SK-N-SH (cell line): ENCODE results near the gene STYXL1.

Experiments
- CHD2 ChIP-seq: fragments of 150-350 bp; IDR thresholded peaks from 2 replicates; pipeline ENCODE4 v1.6.1; 2018; ENCODE audit warnings: low read length; ENCODE audit not compliant: partially characterized antibody
- EP300 ChIP-seq, 2 experiments: IDR thresholded peaks; 2 replicates each; pipeline versions ENCODE4 v1.4.0 to v1.6.1; 2012; ENCODE audit warnings: borderline replicate concordance in 1 of 2, low read depth in 1 of 2, low read length in 1 of 2
- NRF1 ChIP-seq: IDR thresholded peaks from 2 replicates; pipeline ENCODE4 v1.6.1; 2012; ENCODE audit warnings: low read depth, mild to moderate bottlenecking, low read length
- PBX3 ChIP-seq: IDR thresholded peaks from 2 replicates; pipeline ENCODE4; 2012
- POLR2AphosphoS5 ChIP-seq: IDR thresholded peaks from 2 replicates; pipeline ENCODE4 v1.6.1; 2012; ENCODE audit warnings: low read depth, low read length
- RCOR1 ChIP-seq: fragments of 150-350 bp; IDR thresholded peaks from 2 replicates; pipeline ENCODE4 v1.6.1; 2017; ENCODE audit warnings: antibody characterized with exemption, low read length
- RFX5 ChIP-seq: IDR thresholded peaks from 2 replicates; pipeline ENCODE4 v1.6.1; 2012; ENCODE audit warnings: mild to moderate bottlenecking, improper control_type of control experiment, low read length
- SMC3 ChIP-seq: IDR thresholded peaks from 2 replicates; pipeline ENCODE4 v1.6.1; 2012; ENCODE audit warnings: low read depth, low read length, improper control_type of control experiment
- TAF1 ChIP-seq: IDR thresholded peaks from 2 replicates; pipeline ENCODE4 v1.6.1; 2012; ENCODE audit warnings: low read depth, mild to moderate bottlenecking, low read length, moderate library complexity, borderline replicate concordance
- YY1 ChIP-seq: IDR thresholded peaks from 2 replicates; pipeline ENCODE4 v1.4.0; 2012; ENCODE audit warnings: low read depth, mild to moderate bottlenecking
- TF ChIP-seq, protein P1 (sequence below): fragments of 200-600 bp; sonication (generic); IDR thresholded peaks from 2 replicates; pipeline ENCODE4 v1.6.1; 2017; ENCODE audit warnings: antibody characterized with exemption, mild to moderate bottlenecking, moderate library complexity

DNA sequence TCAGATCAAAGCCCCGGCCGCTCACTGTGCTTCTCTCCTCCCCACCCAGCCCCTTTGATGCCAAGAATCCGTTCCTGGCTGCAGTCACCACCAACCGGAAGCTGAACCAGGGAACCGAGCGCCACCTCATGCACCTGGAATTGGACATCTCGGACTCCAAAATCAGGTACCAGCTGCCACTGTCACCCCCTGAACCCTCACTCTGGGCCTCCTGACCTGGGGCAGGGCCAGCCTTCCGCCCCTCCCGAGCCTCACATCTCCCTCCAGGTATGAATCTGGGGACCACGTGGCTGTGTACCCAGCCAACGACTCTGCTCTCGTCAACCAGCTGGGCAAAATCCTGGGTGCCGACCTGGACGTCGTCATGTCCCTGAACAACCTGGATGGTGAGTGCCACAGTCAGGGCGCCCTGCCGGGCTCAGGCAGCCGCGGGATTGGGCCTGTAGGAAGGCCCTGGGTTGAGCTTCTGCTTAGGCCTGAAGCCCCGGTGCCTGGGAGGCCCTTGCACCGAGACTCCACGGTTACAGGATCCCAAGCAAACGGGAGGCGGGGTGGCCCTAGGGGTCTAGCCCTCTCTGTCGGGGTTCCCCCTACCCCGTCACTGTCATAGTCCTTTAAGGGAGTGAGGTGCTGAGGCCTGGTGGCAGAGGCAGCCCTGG is 64.2 kb downstream of the STYXL1 start:
- TF ChIP-seq, protein P1, sequence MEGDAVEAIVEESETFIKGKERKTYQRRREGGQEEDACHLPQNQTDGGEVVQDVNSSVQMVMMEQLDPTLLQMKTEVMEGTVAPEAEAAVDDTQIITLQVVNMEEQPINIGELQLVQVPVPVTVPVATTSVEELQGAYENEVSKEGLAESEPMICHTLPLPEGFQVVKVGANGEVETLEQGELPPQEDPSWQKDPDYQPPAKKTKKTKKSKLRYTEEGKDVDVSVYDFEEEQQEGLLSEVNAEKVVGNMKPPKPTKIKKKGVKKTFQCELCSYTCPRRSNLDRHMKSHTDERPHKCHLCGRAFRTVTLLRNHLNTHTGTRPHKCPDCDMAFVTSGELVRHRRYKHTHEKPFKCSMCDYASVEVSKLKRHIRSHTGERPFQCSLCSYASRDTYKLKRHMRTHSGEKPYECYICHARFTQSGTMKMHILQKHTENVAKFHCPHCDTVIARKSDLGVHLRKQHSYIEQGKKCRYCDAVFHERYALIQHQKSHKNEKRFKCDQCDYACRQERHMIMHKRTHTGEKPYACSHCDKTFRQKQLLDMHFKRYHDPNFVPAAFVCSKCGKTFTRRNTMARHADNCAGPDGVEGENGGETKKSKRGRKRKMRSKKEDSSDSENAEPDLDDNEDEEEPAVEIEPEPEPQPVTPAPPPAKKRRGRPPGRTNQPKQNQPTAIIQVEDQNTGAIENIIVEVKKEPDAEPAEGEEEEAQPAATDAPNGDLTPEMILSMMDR: no peak
- TF ChIP-seq POLR2AphosphoS5 (no peak), PBX3 (no peak), TAF1 (no peak), SMC3 (no peak), YY1 (no peak), NRF1 (no peak), RFX5 (no peak), RCOR1 (no peak), EP300 (IDR thresholded peaks at IDR 0.05; ENCODE audit: borderline replicate concordance in 1 of 2, low read depth in 1 of 2, low read length in 1 of 2) (no peak), CHD2 (no peak)
